Activated T-cell treated with anti-CD3 and anti-CD28 coated beads for 4 hours (primary cell): ENCODE measurements around the gene DCP1B.

ENCODE experiments used
- DNase-seq: peaks from one replicate; pipeline ENCODE4 v3.0.0-alpha.2; 2020

Gene DCP1B

GRCh38 chr12:2017546-2018337, 13.5 kb upstream of the DCP1B start:
- DNase-seq, result no peak

- no peak for DNase-seq
Observed at GRCh38 chr12:2016862-2017545, 12.7 kb upstream of the DCP1B start.

GRCh38 chr12:2014231-2014630, 10.0 kb upstream of the DCP1B start:
- DNase-seq, result no peak

- no peak for DNase-seq
Observed at GRCh38 chr12:2013527-2014223, 9.4 kb upstream of the DCP1B start.

GRCh38 chr12:2013086-2013485, 8.8 kb upstream of the DCP1B start:
- DNase-seq, result no peak

- DNase-seq, result no peak
Observed at GRCh38 chr12:2011643-2012607, 7.7 kb upstream of the DCP1B start.

- no peak for DNase-seq
Observed at GRCh38 chr12:2009623-2010022, 5.4 kb upstream of the DCP1B start.

GRCh38 chr12:2008677-2009076, 4.4 kb upstream of the DCP1B start:
- no peak for DNase-seq

GRCh38 chr12:2003676-2004112, 563 bp downstream of the DCP1B start:
- no peak for DNase-seq

GRCh38 chr12:1995205-1995896, 8.9 kb downstream of the DCP1B start:
- DNase-seq, result no peak

- DNase-seq, result no peak
Observed at GRCh38 chr12:1994429-1995143, 9.7 kb downstream of the DCP1B start.

- DNase-seq, result no peak
Observed at GRCh38 chr12:1993871-1994371, 10.3 kb downstream of the DCP1B start.

- DNase-seq, result no peak
Observed at GRCh38 chr12:1993341-1993740, 10.9 kb downstream of the DCP1B start.

GRCh38 chr12:1992732-1993131, 11.5 kb downstream of the DCP1B start:
- DNase-seq, result no peak

- DNase-seq, result no peak
Observed at GRCh38 chr12:1989111-1989510, 15.1 kb downstream of the DCP1B start.

GRCh38 chr12:1984759-1985158, 19.5 kb downstream of the DCP1B start:
- DNase-seq, result no peak

- no peak for DNase-seq
Observed at GRCh38 chr12:1980282-1980681, 24.0 kb downstream of the DCP1B start.

GRCh38 chr12:1978078-1978862, 26.0 kb downstream of the DCP1B start:
- DNase-seq, result no peak

- DNase-seq, result no peak
Observed at GRCh38 chr12:1977588-1977987, 26.7 kb downstream of the DCP1B start.

GRCh38 chr12:1977109-1977508, 27.1 kb downstream of the DCP1B start:
- no peak for DNase-seq
